HepG2 (cell line): Measurements from ENCODE around the gene AGAP1.

Experiments
- ATF6 ChIP-seq: sonication (generic); formaldehyde crosslinking; conservative IDR thresholded peaks from 2 replicates; pipeline ENCODE4 v1.4.0; 2020; ENCODE audit warnings: missing genetic modification reagents
- CREB1 ChIP-seq, 2 experiments: fragments of 450-650 bp in 1 of 2; IDR thresholded peaks; 2 replicates each; pipeline ENCODE4 v1.6.1; 2016 to 2017; ENCODE audit warnings: control low read depth in 1 of 2, mild to moderate bottlenecking in 1 of 2, missing compliant biosample characterization in 1 of 2, missing genetic modification characterization in 1 of 2
- CTCF ChIP-seq: sonication (generic); formaldehyde crosslinking; IDR thresholded peaks from 2 replicates; pipeline ENCODE4 v1.5.0; 2020; ENCODE audit warnings: mild to moderate bottlenecking, missing genetic modification reagents, moderate library complexity
- IRF9 ChIP-seq: sonication (generic); formaldehyde crosslinking; IDR thresholded peaks from 2 replicates; pipeline ENCODE4 v1.8.0; 2022; ENCODE audit warnings: missing genetic modification reagents, mild to moderate bottlenecking, borderline replicate concordance
- NR2F1 ChIP-seq, 2 experiments: fragments of 450-650 bp in 1 of 2; formaldehyde crosslinking in 1 of 2; IDR thresholded peaks; 2 replicates each; pipeline versions ENCODE4 v1.5.0 to v1.6.1; 2016 to 2020; ENCODE audit warnings: mild to moderate bottlenecking in 1 of 2, missing compliant biosample characterization in 1 of 2, missing genetic modification reagents in 1 of 2, moderate library complexity in 1 of 2
- ZNF816 ChIP-seq: sonication (generic); formaldehyde crosslinking; IDR thresholded peaks from 2 replicates; pipeline ENCODE4 v1.8.0; 2022; ENCODE audit warnings: missing genetic modification reagents, mild to moderate bottlenecking, borderline replicate concordance

- TF ChIP-seq CREB1 (IDR thresholded peaks at IDR 0.05) (no peak), CREB1 (CRISPR knock-in tag; IDR thresholded peaks at IDR 0.05) (no peak), CTCF (CRISPR knock-in tag) (no peak), ZNF816 (CRISPR knock-in tag) (no peak), ATF6 (CRISPR knock-in tag) (no peak), NR2F1 (CRISPR knock-in tag; IDR thresholded peaks at IDR 0.05) (no peak), IRF9 (no peak)
These were observed 129.9 kb downstream of the AGAP1 start for GRCh38 chr2:235623752-235624151.
